ENCODE measurements around the gene DBR1.
"Not testable (repeated sequence)": the region's sequence is repeated elsewhere in the genome, so short reads cannot be mapped to it uniquely, and the experiment has no call there.

The DBR1 gene

GRCh38 chr3:138186803-138187295 lies 12.1 kb upstream of the DBR1 start:
- peak; percentile 64 to 87 (median 71) for DNase-seq

DNA sequence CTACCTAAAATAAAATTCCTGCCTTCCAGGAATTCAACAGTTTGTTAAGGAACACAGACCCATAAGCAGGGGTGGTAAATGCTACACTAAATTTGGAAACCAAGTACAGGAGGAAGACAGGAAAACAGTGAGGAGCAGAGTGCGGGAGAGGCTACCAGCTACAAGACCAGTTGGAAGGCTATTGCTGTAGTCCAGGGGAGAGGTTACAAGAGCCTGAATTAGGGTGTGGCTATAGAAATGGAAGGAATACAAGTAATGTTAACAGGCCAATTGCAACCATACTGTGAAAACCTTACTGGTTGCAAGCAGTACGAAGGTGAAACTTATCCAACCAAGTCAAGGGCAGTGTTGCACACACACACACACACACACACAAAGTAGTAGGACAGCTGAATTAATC lies 11.5 kb upstream of the DBR1 start:
- DNase-seq = no peak

GRCh38 chr3:138184994-138185393 lies 10.3 kb upstream of the DBR1 start:
- DNase-seq = no peak

DNA sequence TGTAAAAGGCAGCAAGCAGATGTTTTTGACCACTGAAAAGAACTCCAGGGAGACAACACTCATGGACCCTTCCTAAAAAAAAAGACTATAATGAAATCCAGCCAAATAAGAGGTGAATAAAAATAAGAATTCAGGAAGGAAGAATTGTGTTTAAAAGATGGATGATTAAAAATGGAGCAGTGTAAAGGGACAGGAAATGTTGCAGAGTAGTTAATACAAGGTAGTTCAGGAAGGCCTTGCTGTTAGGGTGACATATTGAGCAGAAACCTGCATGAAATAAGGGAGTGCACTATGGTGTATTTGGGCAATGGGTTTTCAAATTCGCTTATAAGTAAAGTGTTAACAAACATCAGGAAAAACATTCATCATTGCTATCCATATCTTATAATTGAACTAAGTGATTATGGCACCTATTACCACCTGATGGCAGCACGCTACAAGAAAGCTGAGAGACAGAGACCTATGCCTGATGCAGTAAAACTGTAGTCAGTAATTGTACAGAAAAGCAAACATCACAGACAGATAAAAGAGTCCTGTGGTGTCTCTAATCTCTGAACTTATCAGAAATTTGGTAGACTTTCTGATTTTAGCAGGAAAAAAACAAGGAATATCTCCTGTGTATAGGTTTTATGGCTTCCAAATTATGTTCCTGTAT lies 5.8 kb upstream of the DBR1 start:
- peak in 1 of 4 experiments; percentile 4 for DNase-seq

- no peak for DNase-seq
Observed at GRCh38 chr3:138173769-138174420, 826 bp downstream of the DBR1 start.

DNA sequence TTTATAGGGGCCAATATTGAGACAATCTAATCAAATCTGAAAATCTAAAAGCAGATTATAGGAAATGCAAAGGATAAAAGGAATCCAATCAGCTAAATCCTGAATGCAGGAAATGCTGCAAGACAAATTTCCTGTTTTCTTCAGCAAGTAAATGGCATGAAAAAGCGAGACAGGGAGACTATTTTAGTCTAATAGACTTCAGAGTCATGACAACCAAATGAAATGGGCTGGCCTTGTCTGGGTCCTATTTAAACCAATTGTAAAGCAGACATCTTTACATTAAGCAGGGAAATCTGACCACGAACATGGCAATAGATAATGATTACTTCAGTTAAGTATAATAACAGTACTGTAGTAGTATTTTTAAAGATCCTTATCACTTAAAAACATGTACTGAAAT lies 2.1 kb downstream of the DBR1 start:
- DNase-seq = no peak

DNA sequence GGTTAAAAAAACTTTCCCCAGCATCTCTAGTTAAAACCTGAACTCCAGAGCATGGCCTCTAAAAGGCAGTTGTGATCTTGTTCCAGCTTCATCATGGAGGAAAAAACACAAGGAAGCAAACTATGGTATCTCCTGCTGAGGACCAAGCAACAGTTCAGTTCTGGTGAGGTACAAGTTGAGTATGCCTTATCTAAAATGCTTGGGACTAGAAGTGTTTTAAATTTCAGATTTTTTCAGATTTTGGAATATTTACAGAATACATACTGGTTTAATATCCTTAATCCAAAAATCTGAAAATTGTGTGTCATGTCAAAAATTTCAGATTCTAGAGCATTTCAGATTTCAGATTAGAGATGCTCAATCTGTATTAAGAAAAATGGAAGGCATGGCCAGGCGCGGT lies 9.7 kb downstream of the DBR1 start:
- no peak for DNase-seq

GRCh38 chr3:138157743-138158142 lies 17.0 kb downstream of the DBR1 start:
- DNase-seq = no peak

DNA sequence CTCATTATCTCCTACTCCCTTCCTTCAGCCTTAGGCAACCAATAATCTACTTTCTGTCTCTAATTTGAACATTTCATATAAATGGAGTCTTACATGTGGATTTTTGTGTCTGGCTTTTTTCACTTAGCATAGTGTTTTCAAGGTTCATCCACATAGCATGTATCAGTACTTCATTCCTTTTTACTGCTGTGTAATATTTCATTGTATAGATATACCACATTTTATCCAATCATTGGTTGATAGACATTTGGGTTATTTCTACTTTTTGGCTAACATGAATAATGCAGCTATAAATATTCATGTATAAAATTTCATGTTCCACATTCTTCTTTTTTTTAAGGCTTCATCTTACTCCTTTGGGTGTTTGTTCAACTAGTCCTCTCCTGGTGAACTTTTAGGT lies 20.2 kb downstream of the DBR1 start:
- DNase-seq = no peak

GRCh38 chr3:138148503-138148902 lies 26.2 kb downstream of the DBR1 start:
- DNase-seq = no peak

DNA sequence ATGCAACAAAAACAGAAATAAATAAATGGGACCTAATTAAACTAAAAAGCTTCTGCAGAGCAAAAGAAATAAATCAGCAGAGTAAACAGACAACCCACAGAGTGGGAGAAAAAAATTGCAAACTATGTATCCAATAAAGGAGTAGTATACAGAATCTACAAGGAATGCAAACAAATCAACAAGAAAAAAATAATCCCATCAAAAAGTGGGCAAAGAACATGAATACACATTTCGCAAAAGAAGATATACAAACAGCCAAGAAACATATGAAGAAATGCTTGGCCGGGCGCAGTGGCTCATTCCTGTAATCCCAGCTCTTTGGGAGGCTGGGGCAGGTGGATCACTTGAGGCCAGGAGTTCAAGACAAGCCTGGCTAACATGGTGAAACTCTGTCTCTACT lies 32.5 kb downstream of the DBR1 start:
- not testable (repeated sequence) for DNase-seq

- DNase-seq = no peak
Observed at GRCh38 chr3:138140940-138141339, 33.8 kb downstream of the DBR1 start.

GRCh38 chr3:138139691-138140090 lies 35.0 kb downstream of the DBR1 start:
- DNase-seq = no peak

GRCh38 chr3:138137861-138138260 lies 36.9 kb downstream of the DBR1 start:
- DNase-seq = no peak

DNA sequence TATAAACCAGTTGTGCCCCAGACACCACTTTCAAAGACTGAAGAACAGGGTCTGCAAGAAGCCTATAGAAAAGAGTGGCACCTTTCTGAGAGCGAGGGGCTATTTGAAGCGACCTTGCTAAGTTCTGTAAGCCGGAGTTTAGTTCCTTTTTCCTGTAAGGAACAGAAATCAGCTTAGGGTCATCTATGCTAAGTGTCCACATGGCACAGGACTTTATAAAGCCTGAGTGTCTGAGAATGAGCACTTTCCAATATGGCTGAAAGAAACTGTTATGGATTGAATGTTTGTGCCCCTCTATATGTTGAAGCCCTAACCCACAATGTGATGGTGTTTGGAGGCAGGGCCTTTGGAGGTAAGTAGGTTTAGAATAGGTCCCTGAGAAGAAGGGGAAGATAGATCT lies 38.5 kb downstream of the DBR1 start:
- no peak for DNase-seq

- DNase-seq = no peak
Observed at GRCh38 chr3:138135833-138136194, 38.9 kb downstream of the DBR1 start.

GRCh38 chr3:138135146-138135832 lies 39.4 kb downstream of the DBR1 start:
- DNase-seq = no peak

DNA sequence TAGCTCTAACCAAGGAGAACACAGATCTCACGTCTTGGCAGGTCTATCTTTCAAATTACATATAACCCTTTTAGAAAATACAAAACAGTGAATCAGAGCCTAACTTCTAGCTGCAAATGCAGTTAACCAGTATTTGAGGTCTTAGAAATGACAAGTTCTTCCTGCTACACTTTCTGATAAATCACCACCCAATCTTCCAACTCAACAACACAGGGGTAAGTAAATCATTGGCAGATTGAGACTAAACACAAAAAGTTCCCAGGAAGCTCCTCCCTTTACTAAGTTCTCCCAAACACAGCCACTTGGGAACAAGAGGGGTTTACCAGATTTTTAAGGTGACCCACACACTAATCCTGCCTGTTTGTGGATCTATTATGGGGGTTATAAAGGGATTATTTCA lies 42.5 kb downstream of the DBR1 start, which contains the start of gene A4GNT:
Gene A4GNT, minus strand, starts transcription at position 152 of the 400 bp plus-strand sequence. CDS start 1,134 bp downstream, outside the sequence.
- DNase-seq = no peak

DNA sequence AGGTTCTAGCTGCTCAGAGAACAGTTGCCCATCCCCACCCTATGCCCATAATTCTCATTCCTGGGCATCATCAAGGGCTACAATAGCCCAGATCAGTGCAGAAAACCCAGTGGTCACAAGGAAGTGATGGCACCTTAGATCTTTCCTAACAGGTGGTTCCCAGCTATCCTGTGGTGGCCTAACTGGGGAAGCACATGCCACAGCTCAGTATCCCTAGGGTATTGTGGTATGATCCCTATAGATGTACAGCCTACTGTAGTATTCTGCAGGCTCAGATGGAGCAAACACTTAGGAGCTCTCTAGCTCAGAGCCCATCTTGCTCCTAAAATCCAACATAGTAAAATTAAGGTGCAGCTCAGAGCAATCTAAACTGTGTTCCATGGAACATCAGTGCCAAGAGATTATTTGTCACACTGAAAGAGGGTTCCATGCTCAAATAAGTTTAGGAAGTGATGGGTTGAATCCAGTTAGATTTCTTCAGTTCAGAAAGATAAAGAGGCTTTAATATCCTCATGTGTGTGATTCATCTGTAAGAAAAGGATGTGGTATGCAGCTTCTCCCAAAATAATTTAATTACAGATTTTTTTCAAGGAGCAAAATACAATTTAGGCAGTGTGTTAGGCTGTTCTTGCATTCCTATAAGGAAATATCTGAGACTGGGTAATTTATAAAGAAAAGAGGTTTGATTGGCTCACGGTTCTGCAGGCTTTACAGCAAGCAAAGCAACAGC lies 46.9 kb downstream of the DBR1 start:
- no peak for DNase-seq

DNA sequence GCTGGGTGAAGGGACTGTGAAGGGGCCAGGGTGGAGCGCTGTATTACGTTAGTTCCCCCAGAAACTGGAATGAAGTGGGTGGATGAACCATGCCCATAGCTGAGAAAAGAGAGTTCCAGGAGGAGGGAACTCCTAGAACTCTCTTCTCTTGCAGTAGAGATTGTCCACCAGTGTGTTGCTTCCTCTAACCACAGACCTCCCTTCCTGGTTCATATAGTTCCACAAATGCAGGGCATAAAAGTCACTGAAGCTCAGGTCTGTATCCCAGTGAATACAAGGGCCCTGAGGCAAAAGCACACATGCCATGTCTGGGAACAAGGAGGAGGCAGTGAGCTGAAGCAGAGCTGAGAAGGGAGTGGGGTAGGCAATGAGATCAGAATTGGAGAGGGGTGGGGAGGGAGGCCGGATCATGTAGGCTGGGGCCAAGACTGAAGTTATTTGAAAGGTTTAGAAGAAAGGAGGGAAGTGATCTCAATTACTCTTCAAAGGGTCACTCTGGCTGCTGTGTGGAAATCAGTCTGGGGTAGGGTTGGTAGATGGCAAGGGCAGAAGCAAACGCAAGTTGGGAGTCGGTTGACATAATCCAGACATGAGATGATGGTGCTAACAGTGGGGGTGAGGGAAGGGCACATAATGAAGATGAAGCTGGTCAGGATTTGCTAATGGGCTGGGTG lies 49.0 kb downstream of the DBR1 start:
- no peak for DNase-seq

- no peak for DNase-seq
Observed at GRCh38 chr3:138124706-138125355, 49.9 kb downstream of the DBR1 start.

- no peak for DNase-seq
Observed at GRCh38 chr3:138124188-138124587, 50.5 kb downstream of the DBR1 start.
